GM23338 (cell line): ENCODE data around the gene MGAT3. TPM values are rescaled to one million over a fixed set of nuclear protein-coding genes. Genes with fewer than 3 reads are reported as not detected.

Source experiments
- ATAC-seq: fragments of 200-7000 bp; cut with Tn5 transposase; 3 replicates; pipeline ENCODE4 v1.9.1; 2020
- DNase-seq: peaks from one replicate; pipeline ENCODE4 v3.0.0-alpha.2; 2015; ENCODE audit warnings: low spot score
- H2AFZ ChIP-seq: fragments of 200-600 bp; sonication (generic); 2 replicates; pipeline ENCODE4 v1.8.0; 2016; ENCODE audit warnings: antibody characterized with exemption, mild to moderate bottlenecking, moderate library complexity
- H3F3A ChIP-seq: fragments of 200-600 bp; sonication (generic); replicated peaks from 2 replicates; pipeline ENCODE4 v1.8.0; 2017; ENCODE audit warnings: antibody characterized with exemption, mixed run types, low read depth
- H3K27ac ChIP-seq: fragments of 200-600 bp; sonication (generic); 2 replicates; pipeline ENCODE4 v1.6.1; 2016; ENCODE audit warnings: low read depth
- H3K27me3 ChIP-seq: fragments of 200-600 bp; sonication (generic); 2 replicates; pipeline ENCODE4 v1.8.0; 2016; ENCODE audit warnings: mild to moderate bottlenecking, mixed run types, moderate library complexity; ENCODE audit not compliant: insufficient read depth
- H3K36me3 ChIP-seq: fragments of 200-600 bp; sonication (generic); 2 replicates; pipeline ENCODE4 v1.8.0; 2016; ENCODE audit warnings: mild to moderate bottlenecking; ENCODE audit not compliant: insufficient read depth
- H3K4me1 ChIP-seq: fragments of 200-600 bp; sonication (generic); 2 replicates; pipeline ENCODE4 v1.8.0; 2016; ENCODE audit warnings: mild to moderate bottlenecking, moderate library complexity; ENCODE audit not compliant: insufficient read depth
- H3K4me2 ChIP-seq: fragments of 200-600 bp; sonication (generic); 2 replicates; pipeline ENCODE4 v1.7.1; 2017; ENCODE audit warnings: mixed run types
- H3K4me3 ChIP-seq: fragments of 200-600 bp; sonication (generic); 2 replicates; pipeline ENCODE4 v1.6.1; 2016; ENCODE audit warnings: mixed run types
- H3K79me2 ChIP-seq: fragments of 200-600 bp; sonication (generic); replicated peaks from 2 replicates; pipeline ENCODE4 v1.8.0; 2017; ENCODE audit warnings: mild to moderate bottlenecking; ENCODE audit not compliant: insufficient read depth
- H3K9me2 ChIP-seq: fragments of 200-600 bp; sonication (generic); 2 replicates; pipeline ENCODE4 v1.8.0; 2017; ENCODE audit not compliant: insufficient read depth
- H4K20me1 ChIP-seq: fragments of 200-600 bp; sonication (generic); replicated peaks from 2 replicates; pipeline ENCODE4 v1.8.0; 2017; ENCODE audit warnings: mild to moderate bottlenecking; ENCODE audit not compliant: insufficient read depth
- H3K27ac Mint-ChIP-seq: 2 replicates; pipeline ENCODE4 v1.8.0; 2020; ENCODE audit warnings: inconsistent platforms, mild to moderate bottlenecking, moderate library complexity, mixed read lengths
- H3K27me3 Mint-ChIP-seq: 3 replicates; pipeline ENCODE4 v1.8.0; 2022; ENCODE audit warnings: low read depth, mild to moderate bottlenecking, moderate library complexity, mixed read lengths, inconsistent platforms; ENCODE audit not compliant: insufficient read depth, poor library complexity
- H3K36me3 Mint-ChIP-seq: 3 replicates; pipeline ENCODE4 v1.8.0; 2021; ENCODE audit warnings: low read depth, mild to moderate bottlenecking, inconsistent platforms, moderate library complexity, mixed read lengths
- H3K4me1 Mint-ChIP-seq: 3 replicates; pipeline ENCODE4 v1.8.0; 2020; ENCODE audit warnings: mild to moderate bottlenecking, inconsistent platforms, mixed read lengths
- H3K4me3 Mint-ChIP-seq: 3 replicates; pipeline ENCODE4 v1.8.0; 2021; ENCODE audit warnings: moderate library complexity, mild to moderate bottlenecking, inconsistent platforms, mixed read lengths
- H3K9me3 Mint-ChIP-seq: 3 replicates; pipeline ENCODE4 v1.8.0; 2020; ENCODE audit warnings: moderate library complexity, mild to moderate bottlenecking, inconsistent platforms, mixed read lengths
- CTCF ChIP-seq, 2 experiments: fragments of 200-600 bp in 1 of 2; sonication (generic) in 1 of 2; conservative IDR thresholded peaks; 2 replicates each; pipeline versions ENCODE4 v1.5.1 to v1.6.1; 2016 to 2017; ENCODE audit warnings: antibody characterized with exemption in 2 of 2, low read depth in 2 of 2, mild to moderate bottlenecking in 2 of 2, moderate library complexity in 1 of 2
- ETS1 ChIP-seq: IDR thresholded peaks from 2 replicates; pipeline ENCODE4 v1.6.1; 2016; ENCODE audit warnings: antibody characterized with exemption
- EZH2phosphoT487 ChIP-seq: fragments of 200-600 bp; sonication (generic); IDR thresholded peaks from one replicate; pipeline ENCODE4 v1.8.1; 2018; ENCODE audit warnings: antibody characterized with exemption; ENCODE audit not compliant: unreplicated experiment
- JUNB ChIP-seq: IDR thresholded peaks from one replicate; pipeline ENCODE4 v1.6.1; 2016; ENCODE audit warnings: antibody characterized with exemption; ENCODE audit not compliant: unreplicated experiment
- NANOG ChIP-seq: IDR thresholded peaks from 2 replicates; pipeline ENCODE4 v1.6.1; 2016; ENCODE audit warnings: antibody characterized with exemption, borderline replicate concordance
- REST ChIP-seq: IDR thresholded peaks from one replicate; pipeline ENCODE4 v1.6.1; 2018; ENCODE audit warnings: antibody characterized with exemption; ENCODE audit not compliant: unreplicated experiment
- ZNF114 ChIP-seq: fragments of 250-450 bp; sonication (Bioruptor Pico); IDR thresholded peaks from 2 replicates; pipeline ENCODE4 v1.5.0; 2020; ENCODE audit warnings: mild to moderate bottlenecking, moderate library complexity
- ZNF331 ChIP-seq: fragments of 250-450 bp; sonication (Bioruptor Pico); IDR thresholded peaks from 2 replicates; pipeline ENCODE4 v1.5.0; 2020; ENCODE audit warnings: low read depth, mild to moderate bottlenecking, moderate library complexity
- ZNF462 ChIP-seq: fragments of 250-450 bp; sonication (Bioruptor Pico); IDR thresholded peaks from 2 replicates; pipeline ENCODE4 v1.5.0; 2020; ENCODE audit warnings: mild to moderate bottlenecking, moderate library complexity
- polyA plus RNA-seq: library from polyadenylated mRNA; unstranded; fragments of >200 nt; fragmentation: Nextera tagmentation; extraction: Ambion mirVana; gene quantifications from 2 replicates; pipeline ENCODE4 v1.2.1, GENCODE V29; 2016
- total RNA-seq: library from RNA; depleted of rRNA; stranded (reverse); fragments of >200 nt; shearing (Covaris generic); gene quantifications from 2 replicates; pipeline ENCODE4 v1.2.3, GENCODE V29; 2014

Gene MGAT3
- total and polyA plus RNA-seq, 2 experiments from 2014 or later: 1.7 to 10.2 TPM

GRCh38 chr22:39536711-39537110 lies 79.9 kb downstream of the MGAT3 start:
- no peak overlapping the region for H3K27ac Mint-ChIP-seq
- H3K4me1 Mint-ChIP-seq: peaks cover 43% of the 10 kb centered on the region

More at GRCh38 chr22:39536711-39537110, 79.9 kb downstream of the MGAT3 start:
- no peak for DNase-seq
- Mint-ChIP-seq H3K4me3 (no peak overlapping the region), H3K36me3 (no peaks in the 10 kb centered on the region), H3K9me3 (no peaks in the 10 kb centered on the region), H3K27me3 (peaks cover 34% of the 10 kb centered on the region)
- Histone ChIP-seq H3F3A (peaks cover 14% of the 10 kb centered on the region; the same call in 1 of the 2 replicates), H3K27ac (no peak overlapping the region), H3K4me1 (peaks cover 37% of the 10 kb centered on the region), H4K20me1 (peaks cover 4% of the 10 kb centered on the region), H3K36me3 (no peaks in the 10 kb centered on the region), H3K79me2 (peaks cover 6% of the 10 kb centered on the region), H3K27me3 (no peaks in the 10 kb centered on the region), H3K9me2 (no peaks in the 10 kb centered on the region), H3K4me3 (no peak overlapping the region), H2AFZ (no peak overlapping the region), H3K4me2 (no peak overlapping the region)
- ATAC-seq: no peak
- no peak for TF ChIP-seq ZNF462
- TF ChIP-seq NANOG: no peak
- no peak for TF ChIP-seq CTCF (conservative IDR thresholded peaks at IDR 0.05; ENCODE audit: low read depth in 2 of 2)
- no peak for TF ChIP-seq REST
- no peak for TF ChIP-seq JUNB
- TF ChIP-seq ZNF331 (CRISPR knock-in tag): no peak
- TF ChIP-seq ETS1: no peak
- TF ChIP-seq ZNF114 (CRISPR knock-in tag): no peak
- TF ChIP-seq EZH2phosphoT487: no peak
